GM12864 (cell line): Measurements from ENCODE around the gene C18orf54.
"Not testable (repeated sequence)": the region's sequence is repeated elsewhere in the genome, so short reads cannot be mapped to it uniquely, and the experiment has no call there.

Source experiments
- DNase-seq: peaks from one replicate; pipeline ENCODE4 v3.0.0-alpha.2; 2011; ENCODE audit warnings: low read depth
- H3K4me3 ChIP-seq: 2 replicates; pipeline ENCODE4 v1.5.1; 2011; ENCODE audit warnings: mild to moderate bottlenecking, low read depth, low read length, control low read depth
- CTCF ChIP-seq: IDR thresholded peaks from 2 replicates; pipeline ENCODE4 v1.5.1; 2011; ENCODE audit warnings: low read depth, mild to moderate bottlenecking, moderate library complexity, low read length, control low read depth, inconsistent platforms; ENCODE audit errors: missing control alignments

Gene C18orf54

GRCh38 chr18:54357660-54358494, at the start of gene C18orf54, which contains the start of gene STARD6:
Gene C18orf54, plus strand, starts transcription at chr18:54357906. Its CDS starts 2,667 bp downstream, at chr18:54360573.
Gene STARD6, minus strand, starts transcription at chr18:54357858. Its CDS starts 3,285 bp downstream, at chr18:54354573.
- peak; percentile 65 for TF ChIP-seq CTCF
- peak within 1 kb of the TSS; percentile 85 for H3K4me3 ChIP-seq
- peak; percentile 77 for DNase-seq

GRCh38 chr18:54309564-54309963, 48.1 kb upstream of the C18orf54 start:
- H3K4me3 ChIP-seq, DNase-seq: not testable (repeated sequence)

GRCh38 chr18:54316071-54316820, 41.5 kb upstream of the C18orf54 start:
- no peak for TF ChIP-seq CTCF
- H3K4me3 ChIP-seq = no peak overlapping the region
- no peak for DNase-seq

GRCh38 chr18:54323561-54323960, 34.1 kb upstream of the C18orf54 start:
- no peak for DNase-seq
- TF ChIP-seq CTCF = no peak
- H3K4me3 ChIP-seq = no peak overlapping the region

GRCh38 chr18:54323970-54324369, 33.7 kb upstream of the C18orf54 start:
- H3K4me3 ChIP-seq = no peak overlapping the region
- TF ChIP-seq CTCF = no peak
- DNase-seq = no peak

- no peak overlapping the region for H3K4me3 ChIP-seq
- no peak for DNase-seq
- TF ChIP-seq CTCF = no peak
Measured at GRCh38 chr18:54327818-54328217, 29.9 kb upstream of the C18orf54 start.

GRCh38 chr18:54329787-54330186, 27.9 kb upstream of the C18orf54 start:
- no peak for TF ChIP-seq CTCF
- no peak for DNase-seq
- H3K4me3 ChIP-seq = no peak overlapping the region
